Stimulated activated CD4-positive, alpha-beta T cell treated with anti-CD3 and anti-CD28 coated beads, Interleukin-15, amount 100 ng/mL, for 24 hours (primary cell): ENCODE measurements around the gene HSDL1.
A peak's percentile ranks its signal among the peaks of the same experiment; 100 is the strongest.

ENCODE experiments used
- DNase-seq: peaks from one replicate; pipeline ENCODE4 v3.0.0-alpha.2; 2020

HSDL1 gene

DNA sequence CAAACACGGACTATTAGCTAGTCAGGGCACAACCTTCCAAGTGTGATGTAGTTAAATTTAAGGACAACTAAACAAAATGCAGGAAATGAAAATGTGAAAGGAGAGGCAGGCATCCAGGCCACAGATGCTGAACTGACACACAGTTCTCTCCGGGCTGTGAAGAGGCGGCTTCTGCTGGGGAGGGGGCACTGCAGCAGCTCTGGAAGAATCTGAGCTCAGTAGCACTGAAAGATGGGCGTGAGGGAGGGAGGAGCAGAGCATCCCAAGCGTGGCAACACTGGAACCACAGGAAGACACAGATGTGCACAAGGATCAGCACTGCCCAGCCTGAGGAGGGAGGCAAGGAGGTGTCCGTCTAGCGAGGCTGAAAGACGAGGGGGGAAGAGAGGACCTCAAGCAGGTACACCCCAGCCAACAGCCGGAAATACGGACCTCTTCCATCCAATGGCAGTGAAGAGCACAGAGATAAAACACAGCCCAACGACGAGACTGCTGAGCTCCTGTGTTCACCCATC is 39.6 kb downstream of the HSDL1 start:
- no peak for DNase-seq

DNA sequence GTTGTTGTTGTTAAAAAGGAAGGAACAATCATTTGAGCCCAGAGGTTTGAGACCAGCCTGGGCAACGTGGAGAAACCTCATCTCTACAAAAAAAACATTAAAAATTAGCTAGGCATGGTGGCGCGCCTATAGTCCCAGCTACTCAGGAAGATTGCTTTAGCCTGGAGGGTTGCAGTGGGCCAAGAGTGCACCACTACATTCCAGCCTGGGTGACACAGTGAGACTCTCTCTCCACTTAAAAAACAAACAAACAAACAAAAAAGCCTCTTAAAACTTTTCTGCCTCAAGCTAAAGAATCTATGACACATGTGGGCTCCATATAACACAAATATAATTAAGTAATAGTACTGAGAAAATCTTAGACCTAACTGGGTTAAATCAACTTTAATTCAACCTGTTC is 40.7 kb downstream of the HSDL1 start:
- DNase-seq = no peak

DNA sequence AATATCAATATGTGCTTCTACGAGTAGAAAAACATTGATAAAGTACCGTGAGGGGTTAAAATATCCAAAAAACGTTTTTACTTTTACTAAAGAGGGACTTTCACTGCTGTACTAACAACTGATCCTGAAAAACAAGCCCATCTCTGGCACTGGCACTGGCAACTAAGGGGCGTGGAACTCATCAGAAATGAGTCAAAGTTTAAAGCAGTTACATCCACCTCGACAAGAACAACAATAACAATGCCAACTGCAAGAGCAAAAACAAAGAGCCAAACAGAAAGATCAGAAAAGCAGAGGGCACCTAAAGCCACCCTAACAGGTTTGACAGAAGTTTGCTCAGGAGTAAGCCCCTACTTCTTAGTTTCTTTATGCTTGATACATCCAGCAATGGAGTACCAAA is 41.3 kb downstream of the HSDL1 start:
- DNase-seq = no peak

DNA sequence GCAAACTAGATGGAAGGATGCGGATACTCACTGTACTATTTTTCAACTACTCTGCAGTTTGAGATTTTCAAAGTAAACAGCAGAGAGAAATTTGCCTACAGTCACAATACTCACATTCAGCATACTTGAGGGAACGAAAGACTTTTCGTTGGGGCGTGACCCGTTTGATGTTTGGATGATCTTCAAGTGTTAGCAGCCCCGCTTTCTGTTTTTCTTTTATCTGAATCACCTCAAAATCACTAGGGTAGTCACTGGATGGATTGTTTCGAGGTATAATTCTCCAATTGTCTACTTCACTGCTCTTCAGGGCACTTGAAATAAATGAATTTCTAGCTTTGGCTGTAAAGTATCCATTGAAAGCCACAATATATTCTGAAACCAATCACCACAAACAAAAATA is 46.0 kb downstream of the HSDL1 start:
- no peak for DNase-seq

GRCh38 chr16:84096447-84097005 is 48.5 kb downstream of the HSDL1 start:
- no peak for DNase-seq

- no peak for DNase-seq
Observed at GRCh38 chr16:84095466-84095865, 49.5 kb downstream of the HSDL1 start.

DNA sequence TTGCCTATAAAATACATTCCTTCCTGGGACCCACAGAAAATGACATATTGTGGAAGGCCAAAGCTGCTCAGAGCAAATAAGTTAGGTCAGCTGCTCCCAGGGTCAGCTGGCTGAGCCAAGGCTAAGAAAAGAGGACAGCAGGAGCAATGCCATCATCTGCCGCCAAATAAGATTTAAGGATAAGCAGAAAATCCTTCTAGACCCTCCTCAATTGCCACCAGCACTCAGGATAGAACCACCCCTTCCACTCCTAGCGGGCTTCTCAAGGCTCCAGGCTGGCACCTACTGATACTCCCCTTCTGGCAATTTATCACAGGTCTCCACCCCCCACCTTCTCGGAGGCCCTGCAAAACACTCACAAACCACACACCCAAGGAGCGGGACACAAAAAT is 51.1 kb downstream of the HSDL1 start:
- no peak for DNase-seq

DNA sequence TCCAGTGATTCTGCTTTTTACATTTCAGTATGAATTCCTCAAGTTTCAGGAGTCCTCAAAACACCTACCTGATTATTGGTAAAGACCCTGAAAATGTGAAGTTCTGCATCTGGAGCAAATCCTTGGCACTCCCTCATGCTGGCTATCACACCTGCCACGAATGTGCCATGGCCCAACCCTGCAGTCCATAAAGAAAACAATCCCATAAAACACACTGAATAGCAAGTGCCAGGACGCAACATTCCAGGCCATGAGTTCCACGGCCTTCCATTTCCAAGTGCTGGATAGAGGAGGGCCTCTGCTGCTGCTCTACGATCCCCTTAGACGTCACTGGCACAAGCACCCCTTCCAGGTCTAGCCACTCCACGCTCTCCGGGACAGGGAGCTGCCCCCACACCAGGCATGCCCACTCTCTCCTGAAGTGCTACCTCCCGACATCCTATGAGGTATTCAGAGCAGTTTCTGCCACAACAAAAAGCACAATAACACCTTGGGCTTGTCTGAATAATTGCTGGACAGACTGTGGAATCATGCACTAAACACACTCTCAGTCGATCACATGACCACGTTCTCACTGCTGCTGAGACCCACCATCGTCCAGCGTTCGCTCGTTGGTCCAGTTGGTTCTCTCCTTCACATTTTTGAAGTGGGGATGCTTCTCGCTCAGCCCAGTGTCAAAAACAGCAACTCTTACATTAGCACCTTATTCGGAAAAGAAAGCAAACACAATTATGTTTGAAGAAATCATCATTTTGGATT is 51.7 kb downstream of the HSDL1 start:
- DNase-seq = no peak

GRCh38 chr16:84091460-84091859 is 53.5 kb downstream of the HSDL1 start:
- no peak for DNase-seq

DNA sequence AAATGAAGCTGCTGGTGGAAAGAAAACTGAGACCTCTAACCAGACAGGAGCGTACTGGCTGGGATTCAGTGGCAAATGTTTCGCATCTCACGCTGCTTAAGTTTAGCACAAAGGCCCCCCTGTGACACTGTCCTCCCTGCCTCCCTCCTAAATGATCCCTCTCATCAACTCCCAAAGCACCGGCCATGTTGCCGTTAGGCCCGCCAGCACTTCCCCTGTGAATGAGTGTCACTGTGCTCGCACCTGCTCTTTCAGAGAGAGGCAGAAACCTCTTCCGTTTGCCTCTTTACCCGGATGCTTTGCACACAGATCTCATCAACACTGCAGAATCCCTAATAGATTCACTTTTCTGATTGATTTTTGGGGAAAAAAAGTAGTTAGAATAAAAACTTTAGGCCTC is 54.8 kb downstream of the HSDL1 start:
- DNase-seq = no peak

DNA sequence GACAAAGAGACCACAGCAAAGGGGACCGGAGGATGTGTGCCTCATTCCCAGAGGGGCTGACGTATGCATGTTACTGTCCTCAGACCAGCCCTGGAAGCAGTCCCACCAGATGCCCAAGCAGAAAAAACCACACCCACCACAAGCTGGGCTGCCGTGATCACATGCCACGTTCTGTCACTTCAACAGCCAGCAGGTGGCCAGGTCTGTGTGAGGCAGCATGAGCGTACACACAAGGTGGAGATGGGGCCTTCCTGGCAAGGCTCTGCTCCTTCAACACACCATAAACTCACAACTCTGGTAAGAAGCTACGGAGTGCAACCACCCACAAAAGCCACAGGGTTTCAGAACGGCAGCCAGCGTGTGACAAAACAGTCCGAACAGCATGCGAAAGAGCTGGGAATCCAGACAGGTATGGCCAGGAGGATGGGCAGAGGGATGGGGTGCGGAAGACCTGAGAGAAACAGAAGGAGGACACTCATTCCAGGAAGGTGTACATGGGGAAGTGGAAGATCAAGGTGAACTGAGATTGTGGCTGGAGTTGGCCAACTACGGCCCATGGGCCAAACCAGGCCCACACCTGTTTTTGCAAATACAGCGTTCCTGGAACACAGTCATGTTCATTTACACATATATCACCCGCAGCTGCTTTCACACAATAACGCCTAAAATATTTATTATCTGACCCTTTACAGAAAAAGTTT is 56.1 kb downstream of the HSDL1 start:
- peak; percentile 69 for DNase-seq

- DNase-seq = no peak
Observed at GRCh38 chr16:84087466-84088151, 57.4 kb downstream of the HSDL1 start.

DNA sequence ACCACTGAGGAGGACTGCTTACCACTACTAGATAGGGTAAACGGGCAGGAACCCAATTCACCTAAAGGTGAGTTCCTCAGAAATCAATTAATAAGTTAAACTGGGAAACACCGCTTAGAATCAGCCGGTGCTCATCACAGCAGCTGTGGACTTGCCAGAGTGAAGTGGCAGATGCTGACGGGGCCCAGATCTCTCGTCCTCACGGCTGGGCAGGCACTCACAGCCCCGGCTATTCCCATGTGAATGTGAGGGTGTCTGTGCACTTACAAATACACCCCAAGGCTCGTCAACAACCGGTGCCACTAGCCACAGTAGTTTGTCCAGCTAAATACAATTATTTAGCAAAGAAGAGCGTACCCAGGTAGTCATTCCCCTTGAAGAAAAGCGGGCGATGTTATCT is 58.0 kb downstream of the HSDL1 start:
- DNase-seq = no peak

GRCh38 chr16:84086341-84086740 is 58.6 kb downstream of the HSDL1 start:
- no peak for DNase-seq

- DNase-seq = no peak
Observed at GRCh38 chr16:84085773-84086172, 59.2 kb downstream of the HSDL1 start.

DNA sequence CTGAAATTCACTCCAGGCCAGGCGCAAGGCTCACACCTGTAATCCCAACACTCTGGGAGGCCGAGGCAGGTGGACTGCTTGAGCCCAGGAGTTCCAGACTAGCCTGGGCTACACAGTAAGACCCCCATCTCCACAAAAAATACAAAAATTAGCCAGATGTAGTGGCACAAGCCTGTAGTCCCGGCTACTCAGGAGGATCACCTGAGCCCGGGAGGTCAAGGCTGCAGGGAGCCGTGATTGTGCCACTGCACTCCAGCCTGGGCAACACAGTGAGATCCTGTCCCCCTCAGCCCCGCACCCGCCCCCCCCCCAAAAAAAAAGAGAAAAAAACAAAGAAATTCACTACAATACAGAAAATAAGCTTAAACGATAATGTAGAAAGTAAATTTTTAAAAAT is 59.7 kb downstream of the HSDL1 start:
- no peak for DNase-seq

DNA sequence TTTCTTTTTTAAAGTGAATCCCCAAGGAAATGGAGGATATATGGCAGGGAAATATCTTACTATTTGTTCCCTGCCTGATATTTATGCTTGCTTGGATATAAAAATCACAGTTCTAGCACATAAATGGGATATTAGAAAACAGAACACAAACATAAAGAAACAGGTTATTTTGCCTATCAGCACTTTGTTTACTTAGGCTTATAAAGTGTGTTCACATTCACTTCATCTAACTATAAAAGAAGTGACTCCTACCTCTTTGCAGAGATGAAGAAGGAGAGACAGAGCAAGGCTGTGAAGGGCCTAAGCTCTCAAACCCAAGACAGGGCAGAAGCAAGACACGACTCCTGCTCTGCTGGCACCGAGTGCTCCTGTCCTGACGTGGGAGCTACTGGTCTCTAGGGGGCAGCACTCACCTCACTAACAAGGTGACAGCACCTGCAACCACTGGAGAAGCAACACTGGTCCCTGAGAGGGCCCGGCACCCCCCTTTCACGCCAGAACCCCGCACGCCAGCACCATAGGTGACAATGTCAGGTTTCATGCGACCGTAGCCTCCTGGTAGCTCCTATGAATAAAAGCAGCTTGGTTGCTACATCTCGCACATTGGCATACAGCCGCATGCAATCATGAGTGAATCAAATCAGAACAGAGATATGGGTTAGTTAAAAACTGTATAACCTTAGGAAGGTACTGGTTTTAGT is 60.3 kb downstream of the HSDL1 start:
- DNase-seq = peak; percentile 78

DNA sequence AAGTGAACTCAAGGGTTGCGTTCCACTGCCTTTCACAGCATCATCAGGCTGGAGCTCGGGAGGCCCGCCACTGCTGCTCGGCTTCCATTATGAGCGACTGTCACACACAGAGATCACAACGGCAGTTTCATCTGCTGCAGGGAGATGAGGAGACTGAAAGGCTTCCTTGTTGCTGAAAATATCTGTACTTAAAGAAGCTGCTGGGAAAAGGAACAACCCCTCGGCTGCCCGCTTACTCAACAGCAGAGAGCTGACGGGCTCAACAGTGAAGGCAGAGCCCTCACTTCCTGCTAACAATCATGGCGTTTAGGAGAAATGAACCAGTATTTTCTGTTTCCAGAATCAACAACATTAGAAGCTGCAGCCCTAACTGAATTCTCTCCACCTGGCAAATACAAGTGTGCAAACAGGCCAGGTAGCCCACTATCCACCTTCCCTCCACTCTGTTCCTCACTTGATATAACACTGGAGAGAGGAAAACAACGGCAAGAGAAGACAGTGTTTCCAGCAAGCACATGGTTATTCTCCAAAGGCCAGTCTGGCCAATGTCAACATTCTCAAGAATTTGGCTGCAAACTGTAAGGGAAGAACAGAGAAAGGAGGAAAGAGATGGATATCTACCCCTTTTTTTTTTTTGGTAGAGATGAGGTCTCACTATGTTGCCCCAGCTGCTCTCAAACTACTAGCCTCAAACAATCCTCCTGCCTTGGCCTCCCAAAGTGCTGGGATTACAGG is 62.0 kb downstream of the HSDL1 start:
- no peak for DNase-seq

GRCh38 chr16:84082110-84082509 is 62.9 kb downstream of the HSDL1 start:
- no peak for DNase-seq

DNA sequence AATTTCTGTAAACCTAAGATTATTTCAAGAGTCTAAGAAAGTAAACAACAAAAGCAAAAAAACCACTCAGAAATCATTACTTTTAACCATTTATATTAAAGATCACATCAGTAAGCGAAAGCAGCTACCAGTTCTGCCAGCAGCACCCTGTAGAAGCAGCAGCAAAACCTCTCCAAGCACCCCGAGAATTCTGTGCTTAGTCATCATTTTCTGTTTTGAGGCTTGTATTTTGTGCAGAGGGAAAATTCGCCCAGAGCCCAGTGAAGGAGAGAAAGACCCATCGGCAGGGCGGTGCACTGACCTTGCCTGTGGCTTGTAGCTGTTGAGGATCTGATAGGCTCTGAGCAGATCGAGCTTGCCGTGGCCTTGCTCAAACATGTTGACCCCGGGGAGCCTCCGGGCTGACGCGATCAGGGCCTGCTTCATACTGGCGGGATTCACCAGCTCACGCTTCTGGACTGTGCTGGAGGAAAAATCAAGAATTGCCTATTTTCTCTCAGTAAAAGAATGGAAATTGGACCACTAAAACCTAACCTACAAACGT is 63.5 kb downstream of the HSDL1 start:
- no peak for DNase-seq

- no peak for DNase-seq
Observed at GRCh38 chr16:84080813-84081212, 64.2 kb downstream of the HSDL1 start.

DNA sequence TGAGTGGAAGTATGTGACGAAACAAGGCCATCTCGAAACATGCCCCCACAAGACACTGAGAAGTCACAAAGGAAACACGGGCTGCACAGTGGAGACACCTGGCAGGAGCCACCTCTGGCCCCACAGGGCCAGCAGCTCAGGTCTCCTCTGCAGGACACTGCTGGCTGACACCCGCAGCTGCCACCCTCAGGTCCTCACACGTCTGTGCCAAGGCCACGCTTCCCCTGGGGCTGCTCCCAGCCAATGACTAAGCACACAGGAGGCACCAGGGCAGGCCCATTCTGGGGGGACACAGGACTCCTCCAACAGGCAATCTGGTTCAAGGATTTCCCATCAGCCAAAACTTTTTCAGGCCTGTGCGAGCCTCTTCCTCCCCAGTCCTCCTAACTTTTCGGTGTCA is 64.6 kb downstream of the HSDL1 start:
- DNase-seq = no peak
